NCI-H82 (cell line): ENCODE measurements around the gene FBXL4.
A peak's percentile ranks its signal among the peaks of the same experiment; 100 is the strongest.

ENCODE experiments used
- DNase-seq: peaks from one replicate; lab custom pipeline; 2025; lab: John Stamatoyannopoulos, UW

The FBXL4 gene

DNA sequence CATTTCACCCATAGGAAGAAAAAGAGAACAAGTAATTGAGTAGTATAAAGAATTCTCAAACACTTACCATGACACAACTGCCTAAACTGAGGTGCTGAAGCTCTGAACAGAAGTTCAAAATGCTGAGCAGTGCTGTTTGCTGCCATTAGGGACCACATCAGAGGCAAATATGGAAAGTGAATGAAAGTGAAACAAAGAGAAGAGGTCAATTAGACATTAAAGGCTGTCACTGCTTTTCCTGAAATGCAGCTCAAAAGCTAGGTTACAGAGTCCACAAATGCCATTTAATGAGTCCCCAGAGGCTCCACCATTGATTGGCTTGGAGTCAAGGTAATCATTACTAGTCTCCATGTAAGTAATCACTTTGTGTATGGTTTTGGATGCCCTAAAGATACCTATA is 67.3 kb downstream of the FBXL4 start:
- no peak for DNase-seq

DNA sequence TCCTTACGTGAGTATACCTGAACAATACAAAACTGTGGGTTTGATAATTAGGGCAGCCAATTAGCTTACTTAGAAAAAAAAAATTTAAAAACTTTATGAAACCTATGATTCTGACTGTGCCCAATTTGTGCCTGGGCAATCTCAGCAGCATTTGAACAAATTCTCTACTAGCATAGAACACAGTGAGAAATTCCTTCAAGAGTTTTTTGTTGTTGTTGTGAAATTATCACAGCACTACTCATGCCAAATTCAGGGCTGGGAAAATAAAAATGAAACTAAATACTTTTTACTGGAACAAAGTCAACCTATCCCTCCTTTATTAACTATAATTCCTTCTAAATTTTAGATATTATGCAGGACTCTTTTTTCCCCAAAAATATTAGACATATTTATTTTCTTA is 70.5 kb downstream of the FBXL4 start:
- no peak for DNase-seq

DNA sequence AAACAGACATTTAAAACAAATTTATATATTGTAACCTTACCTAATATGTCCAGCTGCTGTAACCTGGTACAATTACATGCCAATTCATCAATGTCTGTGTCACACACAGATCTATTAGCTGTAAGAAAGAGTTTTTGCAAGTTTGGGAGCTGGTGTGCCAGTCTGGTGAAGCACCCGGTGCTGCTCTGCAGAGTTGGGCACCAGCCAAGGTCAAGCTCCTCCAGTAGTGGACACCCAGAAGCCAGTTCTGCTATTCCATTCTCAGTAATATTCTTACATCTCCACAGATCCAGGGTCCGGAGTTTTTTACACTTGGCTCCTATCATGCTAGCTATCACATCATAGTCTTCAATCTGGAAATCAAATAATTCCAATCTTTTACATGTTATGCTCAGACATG is 72.4 kb downstream of the FBXL4 start:
- DNase-seq: no peak

DNA sequence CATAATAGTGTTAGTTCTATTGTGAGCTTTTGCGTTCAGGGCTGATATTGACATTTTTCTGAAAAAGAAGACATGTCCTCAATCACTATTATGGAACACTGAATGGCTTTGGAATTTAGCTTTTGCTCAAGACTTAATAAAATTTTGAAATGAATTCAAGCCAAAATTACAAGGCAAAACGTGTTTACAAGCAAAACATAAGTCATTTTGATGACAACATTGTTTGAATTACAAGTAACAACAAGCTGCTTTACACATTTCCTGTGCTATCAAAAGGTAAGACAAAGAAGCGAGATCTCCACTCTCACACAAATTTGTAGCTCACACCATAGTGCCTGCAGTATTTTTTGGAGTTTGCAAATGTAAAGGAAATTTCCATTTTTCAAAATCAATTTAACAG is 75.9 kb downstream of the FBXL4 start:
- no peak for DNase-seq

DNA sequence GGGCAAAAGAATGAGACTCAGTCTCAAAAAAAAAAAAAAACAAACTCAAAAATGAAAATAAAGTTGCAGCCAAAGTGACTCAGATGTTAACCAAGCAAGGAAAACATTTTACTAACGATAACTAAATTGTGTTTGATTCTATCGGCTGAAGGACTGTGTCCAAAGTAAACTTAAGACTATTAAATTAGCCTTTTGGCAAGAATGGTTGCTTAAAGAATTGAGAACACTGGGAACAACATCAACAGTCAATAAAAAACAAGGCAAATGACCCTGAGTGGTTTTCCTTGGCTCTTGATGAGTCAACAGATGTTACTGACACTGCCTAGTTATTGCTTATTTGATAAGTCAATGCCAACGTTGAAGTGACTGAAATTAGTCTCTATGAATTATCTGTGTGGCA is 76.7 kb downstream of the FBXL4 start:
- DNase-seq: no peak

DNA sequence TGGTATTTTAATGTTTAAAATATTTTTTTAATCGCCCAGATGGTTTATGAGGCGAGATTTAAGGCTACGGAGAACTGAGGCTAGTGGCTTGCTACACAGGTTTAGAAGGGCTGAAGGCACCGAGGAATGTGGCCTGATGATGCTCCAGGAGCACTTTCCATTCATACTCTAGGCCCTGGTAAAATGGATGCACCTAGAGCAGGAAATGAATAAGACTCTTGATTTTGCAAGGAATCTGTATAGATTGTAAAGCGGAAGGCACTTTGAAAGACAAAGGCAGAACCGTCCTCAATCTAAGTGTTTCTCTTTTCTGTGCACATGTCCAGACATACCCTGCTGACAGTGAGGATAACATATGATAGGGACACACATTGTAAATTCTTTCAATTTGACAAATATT is 83.2 kb downstream of the FBXL4 start:
- DNase-seq: no peak

DNA sequence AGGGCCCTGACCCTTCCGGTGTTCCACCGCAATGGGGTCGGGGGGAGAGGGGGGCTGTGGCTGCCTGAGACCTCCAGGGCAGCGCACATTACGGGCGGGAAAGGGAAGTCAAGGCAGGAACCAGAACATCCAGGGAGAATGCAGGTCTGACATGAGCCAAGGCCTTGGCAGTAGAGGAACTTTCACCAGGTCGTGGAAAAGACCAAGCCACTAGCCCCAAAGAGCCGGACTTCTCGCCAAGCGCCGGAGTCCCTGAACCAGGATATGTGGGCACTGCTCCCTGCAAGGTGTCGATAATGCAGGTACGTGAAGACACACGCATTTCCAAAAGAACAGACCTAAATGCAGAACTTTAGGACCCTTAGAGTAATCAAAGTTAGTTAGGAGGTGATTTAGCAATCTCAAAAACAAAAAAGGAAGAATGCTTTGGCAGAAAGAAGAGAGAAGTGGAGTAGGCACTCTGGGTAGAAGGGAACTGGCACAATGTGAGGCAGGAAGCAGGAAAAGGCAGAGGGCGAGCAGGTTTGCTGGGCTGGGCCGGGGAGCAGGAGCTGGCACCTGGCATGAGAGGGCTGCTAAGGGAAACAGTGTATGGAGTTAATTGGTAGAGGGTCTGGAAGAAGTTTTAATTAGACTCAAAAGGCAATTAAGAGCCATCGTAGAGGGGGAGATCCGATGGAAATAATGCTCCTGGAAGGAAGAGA is 99.1 kb downstream of the FBXL4 start:
- DNase-seq: no peak

DNA sequence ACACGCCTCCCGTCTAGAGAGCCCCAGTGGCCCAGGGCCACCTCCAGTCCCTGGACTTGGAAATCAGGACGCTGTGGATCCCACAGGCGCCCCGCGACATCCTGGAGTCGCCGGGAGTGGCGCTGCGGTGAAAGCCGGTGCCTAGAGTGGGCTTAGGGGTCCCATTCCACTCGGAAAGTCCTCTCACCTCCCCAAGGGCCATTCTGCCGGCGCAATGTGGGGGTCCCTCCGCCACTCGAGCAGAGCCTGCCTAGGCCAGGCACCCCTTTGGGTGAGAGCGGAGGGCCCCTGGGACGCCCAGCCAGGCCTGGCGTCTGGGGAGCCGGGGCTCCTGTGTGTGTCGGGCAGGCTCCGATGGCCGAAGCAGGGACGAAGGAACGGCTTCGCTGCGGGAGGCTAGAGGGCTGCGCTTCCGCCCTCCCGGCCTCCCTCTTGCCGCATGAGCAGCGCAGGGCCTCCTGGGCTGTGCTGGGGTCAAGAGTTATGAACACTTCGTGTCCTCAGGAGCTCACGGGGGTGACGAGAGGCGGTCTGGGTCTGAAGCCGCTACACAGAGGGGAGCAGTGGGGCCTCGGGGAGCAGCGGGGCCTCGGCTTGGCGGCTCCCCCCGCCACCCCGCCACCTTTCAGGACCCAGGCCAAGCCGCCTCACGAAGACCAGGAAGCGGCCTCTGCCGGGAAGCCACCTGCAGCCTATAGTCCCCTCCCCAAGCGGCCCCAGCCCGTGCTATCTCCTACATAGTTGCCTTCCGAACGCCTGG is 99.8 kb downstream of the FBXL4 start:
- DNase-seq: no peak

DNA sequence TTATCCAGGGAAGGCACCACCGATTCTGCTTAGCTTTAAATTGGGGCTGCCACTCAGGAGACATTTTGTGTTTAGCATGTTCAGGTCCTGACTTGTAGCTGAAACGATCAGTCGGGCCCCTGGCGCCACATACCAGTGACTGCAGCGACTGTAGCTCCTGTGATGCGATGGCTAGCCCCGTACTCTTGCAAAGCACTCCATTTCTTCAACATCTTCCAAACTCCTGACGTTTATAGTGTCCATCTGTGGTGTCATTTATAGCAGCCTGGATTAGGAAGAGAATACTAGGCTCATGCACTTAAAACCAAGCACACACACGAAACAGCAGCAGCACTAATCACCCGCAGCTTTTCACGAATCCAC is 100.3 kb downstream of the FBXL4 start:
- no peak for DNase-seq

DNA sequence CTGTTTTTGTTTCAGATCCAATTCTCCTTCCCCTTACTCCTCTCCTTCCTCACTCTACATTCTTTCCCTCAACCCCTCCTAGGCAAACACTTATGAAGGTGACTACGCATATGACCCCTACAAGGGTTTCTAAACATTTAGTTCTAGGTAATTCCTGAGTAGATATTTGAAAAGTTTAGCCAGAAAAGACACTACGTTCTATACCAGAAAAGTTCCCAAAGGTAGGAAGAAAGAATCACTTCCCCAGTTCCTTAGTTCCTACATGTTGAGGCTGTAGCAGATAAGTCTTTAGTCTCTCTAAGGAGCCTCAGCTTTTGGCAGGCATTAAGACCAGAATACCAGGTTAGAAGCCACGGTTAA is 101.7 kb downstream of the FBXL4 start:
- no peak for DNase-seq

DNA sequence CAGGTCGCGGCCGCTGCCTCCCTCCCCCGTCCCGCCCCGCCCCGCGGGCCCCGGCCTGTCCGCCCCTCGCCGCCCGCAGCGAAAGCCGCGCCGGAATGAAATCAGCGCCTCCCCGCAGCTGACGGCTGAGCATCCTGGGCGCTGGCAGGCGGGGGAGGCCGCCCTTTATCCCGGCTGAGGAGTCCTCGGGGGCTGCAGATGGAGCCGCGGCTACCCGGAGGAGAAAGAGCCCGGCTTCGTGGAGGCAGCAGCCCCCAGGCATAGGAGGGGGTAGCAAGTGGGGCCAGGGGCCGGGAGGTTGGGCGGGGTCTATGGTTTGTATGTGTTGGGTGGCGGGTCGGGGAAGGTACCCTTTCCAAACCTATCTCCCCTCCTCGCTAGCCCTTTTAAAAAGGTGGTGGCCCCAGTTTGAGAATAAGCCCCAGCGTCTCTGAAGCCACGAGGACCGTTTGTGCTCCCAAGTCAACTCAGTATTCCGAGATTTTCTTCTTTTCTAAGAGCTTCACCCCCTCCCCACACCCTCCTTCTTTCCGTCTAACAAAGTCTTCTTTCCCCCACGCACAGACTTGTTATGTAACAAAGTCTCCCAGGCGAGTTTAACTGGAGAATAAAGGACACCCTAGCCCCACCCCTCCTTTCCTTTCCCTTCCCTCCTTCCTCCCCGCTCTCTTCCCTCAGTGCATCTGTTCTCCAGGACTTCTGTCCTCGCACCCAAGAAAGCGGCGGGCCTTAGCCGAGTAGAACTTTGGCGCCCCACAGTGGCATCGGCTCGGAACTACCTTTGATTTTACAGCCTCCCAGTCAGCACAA is 102.3 kb downstream of the FBXL4 start:
- peak; percentile 95 for DNase-seq

DNA sequence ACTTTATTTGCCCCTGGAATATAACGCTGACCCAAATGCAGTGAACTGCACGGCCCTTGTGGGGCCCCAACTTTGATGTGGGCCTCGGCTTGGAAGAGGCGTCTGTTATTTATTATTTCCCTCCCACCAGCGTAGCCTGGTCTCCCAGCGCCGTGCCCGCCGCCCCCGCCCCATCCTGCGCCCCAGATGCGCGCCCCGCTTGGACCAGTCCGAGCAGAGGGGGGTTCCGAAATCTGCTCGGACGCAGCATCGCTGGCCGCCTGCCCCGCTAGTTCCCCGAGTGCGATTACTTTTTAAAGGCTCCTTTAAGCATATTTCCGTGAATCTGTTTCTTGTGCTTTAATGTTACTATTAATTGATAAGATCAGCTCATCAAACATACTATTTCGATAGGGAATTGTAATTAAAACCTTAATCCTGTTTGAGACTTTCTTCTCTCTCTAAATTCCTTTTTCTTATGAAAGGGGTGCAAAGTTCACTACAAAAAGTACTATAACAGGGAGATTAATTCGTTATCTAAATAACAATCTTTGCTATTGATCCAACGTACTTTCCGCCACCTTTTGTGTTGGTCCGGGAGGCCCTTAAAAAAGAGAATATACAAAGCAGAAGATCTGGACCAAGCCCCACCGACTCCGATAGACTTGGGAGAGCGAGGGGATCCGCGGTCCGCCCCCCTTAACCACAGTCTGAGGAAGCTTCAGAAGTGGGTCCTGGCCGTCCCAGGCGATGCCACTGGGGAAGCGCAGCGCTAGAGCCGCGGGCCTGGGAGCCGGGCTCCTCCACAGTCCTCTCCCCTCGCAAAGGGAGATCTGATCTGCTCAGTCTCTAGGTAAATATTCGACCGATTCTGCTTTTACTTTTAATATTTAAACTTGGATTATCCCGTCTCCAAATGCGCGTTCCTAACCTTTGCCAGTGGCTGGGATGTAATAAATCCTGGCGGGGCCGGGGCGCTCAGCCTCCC is 103.2 kb downstream of the FBXL4 start:
- DNase-seq: no peak

DNA sequence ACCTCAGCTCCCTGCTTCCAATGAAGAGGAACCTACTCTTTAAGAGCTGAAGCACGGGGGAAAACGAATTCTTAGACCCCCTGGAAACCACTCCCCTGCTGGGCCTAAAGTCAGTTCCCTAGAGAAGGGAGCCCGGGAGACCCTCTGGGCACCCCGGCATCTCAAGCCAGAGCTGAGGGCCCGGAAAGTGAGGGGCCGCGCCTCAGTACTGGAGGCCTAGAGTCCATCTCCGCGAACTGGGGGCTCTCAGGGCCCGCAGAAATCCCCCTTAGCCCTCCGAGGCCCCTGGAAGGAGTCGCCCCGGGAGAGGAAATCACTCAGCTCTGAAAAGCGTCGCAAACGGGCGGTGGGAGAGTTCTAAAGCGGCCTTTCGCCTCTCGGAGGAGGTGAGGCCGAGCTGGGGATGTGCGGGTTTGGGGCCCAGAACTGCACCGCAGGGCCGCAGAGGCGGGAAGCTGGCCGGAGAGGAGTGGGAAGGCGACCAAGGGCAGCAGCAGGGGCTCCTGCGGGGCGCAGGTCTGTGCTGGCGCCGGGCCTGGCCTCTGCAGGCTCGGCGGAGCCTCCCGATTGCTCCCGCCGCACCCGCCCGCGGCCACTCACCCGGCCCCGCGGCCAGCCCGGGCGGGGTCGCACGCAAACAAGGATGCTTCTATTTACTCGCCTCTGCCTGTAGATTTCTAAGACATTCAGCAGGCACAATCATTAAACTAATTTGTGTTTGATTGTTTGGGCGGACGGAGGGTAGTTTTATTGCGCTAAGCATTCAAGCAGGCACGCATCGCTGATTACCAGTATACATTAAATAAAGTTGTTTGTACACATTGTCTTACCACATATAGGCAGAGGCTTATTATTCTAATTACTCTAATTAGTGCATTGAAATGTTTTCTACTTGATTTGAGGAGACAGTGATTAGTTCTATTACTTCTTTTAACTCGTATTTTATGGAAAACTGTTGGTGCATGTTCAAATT is 104.2 kb downstream of the FBXL4 start:
- DNase-seq: no peak

DNA sequence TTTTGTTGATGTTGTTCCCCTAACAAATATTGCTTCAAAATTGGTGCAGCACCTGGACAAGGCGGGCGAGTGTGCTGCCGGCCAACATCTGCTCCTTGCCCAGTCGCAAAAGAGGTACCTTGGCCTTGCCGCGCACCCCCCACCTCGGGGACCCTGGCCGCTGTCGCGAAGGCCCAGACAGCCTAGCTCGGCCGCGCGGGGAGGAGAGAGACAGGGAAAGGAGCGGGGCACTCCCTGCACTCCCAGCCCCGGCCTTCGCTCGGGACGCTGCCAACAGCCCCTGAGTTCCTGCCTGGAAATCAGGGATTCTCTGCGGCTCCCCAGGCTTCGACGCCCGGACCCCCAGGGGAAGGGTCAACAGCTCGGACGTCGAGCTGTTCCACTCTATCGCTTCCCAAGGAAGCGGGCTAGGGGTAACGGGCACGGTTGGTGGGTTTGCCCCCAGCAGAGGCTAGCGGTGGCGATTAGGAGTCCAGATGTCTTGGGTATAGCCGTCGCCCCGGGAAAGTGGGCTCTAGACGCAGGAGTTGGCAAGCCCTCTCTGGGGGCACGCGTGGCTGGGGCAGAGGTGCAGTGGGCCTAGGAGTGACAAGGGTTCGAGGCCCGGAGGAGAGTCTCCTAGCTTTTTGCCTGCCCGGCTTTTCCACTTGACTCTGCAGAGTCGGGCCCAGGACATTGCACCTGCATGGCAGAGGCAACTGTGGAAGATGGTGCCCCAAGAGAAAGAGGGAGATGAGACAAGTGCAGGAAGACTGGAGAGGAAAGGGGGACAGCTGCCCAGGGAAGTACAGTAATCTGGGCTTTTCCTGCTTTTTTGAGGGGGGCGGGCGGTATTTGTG is 105.2 kb downstream of the FBXL4 start:
- no peak for DNase-seq

DNA sequence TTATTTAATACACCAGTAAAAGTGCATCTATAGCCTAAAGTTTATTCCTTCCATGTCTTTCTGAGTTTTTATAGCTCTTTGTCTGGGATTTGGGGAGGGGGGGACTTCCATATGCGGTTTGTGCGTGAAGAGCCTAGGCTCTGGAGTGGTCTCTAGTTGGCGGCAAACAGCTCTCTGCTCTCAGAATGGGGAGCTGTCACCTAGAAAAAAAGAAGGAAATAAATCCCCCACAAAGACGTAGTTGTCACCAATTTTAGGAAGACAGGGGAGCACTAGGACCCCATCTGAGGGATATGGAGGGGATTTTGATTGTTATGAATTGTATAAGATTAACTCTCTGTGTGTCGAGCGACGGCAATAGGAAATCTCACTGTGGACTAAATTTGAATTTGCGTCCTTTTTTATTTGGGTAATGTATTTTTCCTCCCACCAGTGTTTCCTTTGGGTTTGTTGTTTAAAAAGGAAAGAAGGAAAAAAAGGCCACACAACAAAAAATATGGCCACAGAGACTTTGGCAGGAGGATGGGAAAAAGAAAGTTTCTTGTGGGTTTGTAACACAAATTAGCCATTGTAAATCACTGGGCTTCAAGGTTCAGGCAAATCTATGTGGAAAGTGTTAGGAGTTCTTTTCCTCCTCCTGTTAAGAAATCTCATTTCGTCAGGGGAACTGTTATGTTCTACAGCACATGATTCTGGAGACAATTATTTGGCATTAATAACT is 106.0 kb downstream of the FBXL4 start:
- no peak for DNase-seq

DNA sequence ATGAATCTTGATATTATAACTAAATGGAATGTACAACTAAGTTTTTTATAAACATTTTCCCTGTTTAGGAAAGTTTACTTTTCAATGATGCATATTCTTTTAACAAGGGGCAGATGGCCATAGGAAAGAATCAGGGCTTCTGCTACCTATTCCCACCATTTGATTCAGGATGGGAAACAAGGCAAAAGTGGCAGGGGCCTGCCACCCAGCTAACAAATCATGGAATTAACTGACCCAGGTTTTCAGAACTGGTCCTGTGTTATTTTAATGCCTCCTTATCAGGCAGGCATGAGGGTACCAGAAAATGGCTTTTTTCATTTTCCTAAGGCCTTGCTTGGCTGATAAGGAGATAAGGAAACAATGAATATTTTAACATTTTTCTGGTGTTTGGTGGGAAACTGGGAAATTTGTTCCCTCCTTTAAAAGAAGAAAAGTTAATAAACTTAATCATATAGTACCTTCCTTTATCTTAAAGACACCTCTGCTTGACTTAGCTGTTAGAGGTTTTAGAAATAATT is 106.7 kb downstream of the FBXL4 start:
- DNase-seq: no peak

DNA sequence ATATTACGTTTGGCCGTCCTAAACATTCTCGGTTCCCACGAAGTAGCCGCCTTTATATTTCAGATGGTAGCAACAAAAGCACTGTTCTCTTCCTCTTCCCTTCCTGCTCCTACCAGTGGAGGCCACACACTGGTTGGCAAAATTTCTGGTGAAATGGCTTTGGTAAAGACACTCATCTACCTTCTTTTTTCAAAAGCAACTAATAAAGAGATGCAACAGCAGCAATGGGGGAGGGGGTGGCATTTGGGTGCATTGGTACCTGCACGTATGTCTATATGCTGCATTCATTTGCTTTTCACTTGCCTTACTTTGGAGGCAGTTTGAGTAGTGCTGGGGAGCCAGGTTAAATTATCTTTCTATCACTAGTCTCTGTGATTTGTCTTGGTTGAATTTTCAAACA is 107.4 kb downstream of the FBXL4 start:
- DNase-seq: no peak

DNA sequence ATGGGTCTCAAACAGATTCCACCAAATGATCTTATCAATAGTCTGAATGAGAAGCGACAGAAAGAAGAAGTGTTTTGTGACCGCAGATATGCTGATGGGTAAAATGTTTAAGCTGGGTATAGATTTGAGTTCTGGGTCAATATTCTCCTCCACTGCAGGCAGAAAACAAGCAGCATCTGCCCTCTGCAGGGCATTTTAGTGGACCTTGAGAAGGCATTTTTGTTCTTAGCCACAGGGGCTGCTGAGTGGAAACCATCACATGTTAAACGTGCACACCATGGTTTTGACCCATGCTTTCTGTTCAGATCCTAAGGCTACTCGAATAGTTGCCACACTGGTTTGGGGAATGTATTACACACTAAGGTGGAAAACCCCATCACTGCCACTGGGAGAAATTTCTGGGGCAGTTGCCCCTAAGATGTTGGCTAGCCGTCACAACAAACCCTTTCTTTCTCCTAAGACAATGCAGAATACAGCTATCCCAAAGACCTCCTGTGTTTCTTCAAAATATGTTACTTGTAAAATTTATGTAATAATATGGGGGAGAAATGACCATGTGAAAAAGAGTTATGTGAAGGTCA is 107.9 kb downstream of the FBXL4 start:
- peak; percentile 42 for DNase-seq

DNA sequence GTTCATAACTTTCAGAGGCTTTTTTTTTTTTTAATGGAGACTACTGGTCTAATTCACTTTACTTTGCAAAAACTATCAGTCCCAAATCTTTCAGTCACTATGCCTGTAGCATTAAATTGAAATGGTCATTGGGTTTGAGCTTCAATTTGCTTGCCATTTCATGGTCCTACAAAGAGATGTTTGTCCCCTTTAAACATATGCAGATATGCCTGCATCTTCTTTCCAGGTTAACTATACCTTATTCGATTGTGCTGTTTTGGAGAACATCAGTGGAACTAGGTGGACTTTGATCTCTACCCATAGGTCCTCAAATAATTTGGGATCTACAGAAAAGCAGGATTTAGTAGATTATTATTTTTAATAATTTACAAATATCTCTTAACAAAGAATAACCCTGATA is 108.8 kb downstream of the FBXL4 start:
- no peak for DNase-seq
